GM19395 (cell line): Measurements from ENCODE around the gene TRIM29.

Source experiments
- ATAC-seq: cut with Tn5 transposase; IDR thresholded peaks from one replicate; pipeline ENCODE4 v1.9.1; 2021; ENCODE audit warnings: mild to moderate bottlenecking, moderate library complexity; ENCODE audit not compliant: unreplicated experiment

Gene TRIM29

DNA sequence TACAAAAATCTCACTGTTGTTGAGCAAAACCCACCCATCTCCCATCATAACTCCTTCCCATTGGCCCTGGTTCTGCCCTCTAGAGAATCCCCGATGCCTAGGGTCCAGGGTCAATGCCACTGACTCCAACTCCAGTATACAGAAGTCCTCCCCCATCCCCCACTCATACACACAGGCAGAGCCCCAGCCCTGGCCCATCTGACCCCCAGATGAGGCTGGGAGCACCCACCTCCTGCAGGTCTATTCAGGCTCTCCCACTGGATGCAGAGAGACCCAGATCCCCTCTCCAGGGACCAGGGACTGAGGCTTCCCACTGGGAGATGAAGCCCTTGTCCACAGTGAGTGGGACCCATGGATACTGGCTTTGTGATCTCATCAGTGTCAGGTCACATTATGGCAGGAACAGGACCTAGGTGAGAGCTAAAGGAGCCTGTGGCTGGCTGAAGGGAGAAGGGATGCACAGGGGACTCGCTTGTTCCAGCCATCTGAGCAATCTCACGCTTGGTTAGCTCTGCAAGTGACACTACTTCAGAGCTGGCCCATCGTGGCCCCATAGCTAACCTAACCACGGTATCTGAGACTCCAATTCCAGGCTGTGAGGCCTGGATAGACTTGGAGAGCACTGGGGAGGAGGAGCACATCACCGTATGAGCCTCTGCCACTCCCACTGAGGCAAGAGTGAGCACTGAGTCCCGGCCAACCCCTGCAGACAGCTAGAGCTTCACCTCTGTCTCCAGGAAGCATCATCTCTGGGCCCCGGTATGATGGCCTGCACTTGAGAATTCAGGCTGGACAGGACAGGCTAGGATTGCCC lies 35.7 kb downstream of the TRIM29 start:
- no peak for ATAC-seq

DNA sequence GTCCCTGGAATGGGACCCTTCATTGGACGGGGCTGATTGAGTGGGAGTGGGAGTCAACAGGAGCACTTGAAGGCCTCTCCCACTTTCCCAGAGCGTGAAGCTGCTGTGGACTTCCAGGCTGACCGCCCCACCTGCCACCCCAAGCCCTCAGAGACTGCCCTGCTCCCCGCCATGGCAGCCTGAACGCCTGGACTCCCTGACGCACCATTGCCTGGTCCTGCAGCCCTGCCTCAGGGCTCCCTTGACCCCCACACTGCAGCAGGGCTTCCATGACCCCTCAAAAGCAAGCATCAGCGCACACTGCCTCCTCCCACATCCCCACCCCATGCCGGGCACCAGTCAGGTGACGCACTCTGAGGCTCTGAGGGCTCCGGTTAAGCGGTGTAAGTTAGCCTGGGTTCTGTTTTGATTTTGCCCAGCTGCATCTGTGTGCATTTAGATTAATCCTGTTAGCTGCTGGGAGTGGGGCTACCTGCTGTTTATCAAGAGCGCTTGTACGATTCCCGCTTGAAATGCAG lies 39.4 kb downstream of the TRIM29 start:
- ATAC-seq: no peak

- no peak for ATAC-seq
These were observed 40.1 kb downstream of the TRIM29 start for GRCh38 chr11:120097721-120098385.

GRCh38 chr11:120096369-120097191 lies 41.3 kb downstream of the TRIM29 start:
- ATAC-seq: no peak

DNA sequence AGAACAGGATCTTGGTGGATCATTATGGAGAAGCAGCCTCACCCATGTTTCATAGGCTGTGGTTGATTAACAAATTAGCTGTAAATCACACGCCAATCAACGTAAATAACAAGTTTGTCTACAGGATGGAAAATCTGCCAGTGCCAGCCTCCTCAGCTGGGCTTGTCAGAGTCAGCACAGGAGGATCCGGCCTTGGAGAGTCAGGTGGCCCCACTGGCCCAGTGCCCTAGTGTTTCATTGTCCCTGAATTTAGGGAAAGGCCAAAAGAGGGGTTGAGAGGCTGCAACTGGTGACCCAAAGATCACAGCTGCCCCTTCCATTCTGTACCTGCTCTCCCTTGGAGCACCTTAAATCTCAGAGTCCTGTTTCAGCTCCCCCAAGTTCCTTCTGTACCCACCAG lies 42.4 kb downstream of the TRIM29 start:
- no peak for ATAC-seq

DNA sequence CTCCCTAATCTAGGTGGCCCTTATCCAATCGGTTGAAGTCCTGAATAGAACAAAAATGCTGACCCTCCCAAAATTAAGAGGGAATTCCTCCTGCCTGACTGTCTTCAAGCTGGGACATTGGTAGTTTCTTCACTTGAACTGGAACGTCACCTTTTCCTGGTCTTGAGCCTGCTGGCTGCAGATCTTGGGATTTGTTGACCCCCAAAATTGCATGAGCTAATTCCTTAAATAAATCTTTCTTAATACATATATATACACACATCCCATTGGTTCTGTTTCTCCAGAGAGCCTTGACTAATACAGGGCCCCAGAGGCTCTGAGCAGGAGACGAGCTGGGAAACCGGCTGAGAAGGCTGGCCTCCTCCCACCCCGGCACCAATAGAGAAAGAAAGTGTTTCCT lies 46.2 kb downstream of the TRIM29 start:
- ATAC-seq: no peak

DNA sequence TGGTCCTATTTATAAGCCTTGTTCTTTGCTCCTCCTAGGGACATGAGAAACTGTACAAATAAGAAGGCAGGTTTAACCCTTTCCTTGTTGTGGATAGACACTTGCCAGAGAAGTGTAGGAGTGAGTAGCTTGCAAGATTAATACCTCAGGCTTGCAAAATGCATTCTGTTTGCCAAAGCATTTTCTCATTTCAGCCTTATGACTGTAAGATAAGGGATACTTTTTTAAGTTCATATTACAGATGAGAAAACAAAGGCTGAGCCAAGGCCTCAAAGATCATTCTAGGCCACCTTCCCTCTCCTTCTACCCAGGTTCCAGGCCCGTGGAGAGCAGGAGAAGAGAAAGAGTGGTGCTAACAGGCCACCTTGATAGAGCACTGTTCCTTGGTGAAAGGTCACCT lies 46.8 kb downstream of the TRIM29 start:
- no peak for ATAC-seq

- ATAC-seq: no peak
These were observed 47.5 kb downstream of the TRIM29 start for GRCh38 chr11:120090411-120090810.

DNA sequence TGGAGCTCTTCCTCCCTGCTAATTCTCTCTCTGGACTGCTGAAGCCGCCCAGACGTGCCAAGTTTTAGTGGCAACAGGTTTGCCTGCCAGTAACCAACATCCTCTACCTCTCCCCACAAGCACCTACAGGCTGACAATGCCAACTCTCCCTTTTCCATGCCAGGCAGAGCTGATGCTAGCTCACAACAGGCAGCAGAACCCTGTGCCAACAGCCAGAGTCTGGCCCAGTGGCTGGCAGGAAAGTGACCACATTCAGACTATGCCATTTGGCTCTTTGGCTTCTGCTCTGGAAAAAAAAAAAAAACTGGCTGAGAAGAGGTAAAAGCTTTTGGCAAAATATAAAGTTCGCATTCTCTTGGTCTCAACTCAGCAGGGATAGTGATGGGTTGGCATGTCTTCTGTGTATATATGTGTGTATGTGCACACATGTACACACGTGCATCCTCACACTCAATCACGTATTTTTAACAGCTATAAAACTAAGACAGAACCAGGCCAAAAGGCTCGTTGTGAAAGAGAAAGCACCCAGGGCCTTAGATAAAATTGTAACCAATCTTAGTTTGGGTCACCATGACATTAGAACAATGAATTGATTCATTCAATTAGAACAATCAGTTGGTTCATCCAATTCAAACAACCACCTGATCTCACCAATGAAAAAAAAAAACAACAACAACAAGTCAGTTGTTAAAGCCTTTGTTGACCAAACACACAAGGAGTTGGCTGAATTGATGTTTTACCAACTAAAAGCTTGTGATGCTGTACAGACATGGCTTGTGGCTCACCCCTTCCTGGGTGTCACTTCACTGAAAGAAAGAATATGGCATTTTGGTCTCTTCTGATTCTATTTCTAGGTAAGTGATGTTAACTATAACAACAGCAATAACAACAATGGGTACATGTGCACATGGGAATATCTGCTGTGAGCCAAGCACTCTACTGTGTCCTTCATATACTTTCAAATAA lies 48.6 kb downstream of the TRIM29 start:
- no peak for ATAC-seq

GRCh38 chr11:120088056-120088455 lies 49.9 kb downstream of the TRIM29 start:
- ATAC-seq: no peak

DNA sequence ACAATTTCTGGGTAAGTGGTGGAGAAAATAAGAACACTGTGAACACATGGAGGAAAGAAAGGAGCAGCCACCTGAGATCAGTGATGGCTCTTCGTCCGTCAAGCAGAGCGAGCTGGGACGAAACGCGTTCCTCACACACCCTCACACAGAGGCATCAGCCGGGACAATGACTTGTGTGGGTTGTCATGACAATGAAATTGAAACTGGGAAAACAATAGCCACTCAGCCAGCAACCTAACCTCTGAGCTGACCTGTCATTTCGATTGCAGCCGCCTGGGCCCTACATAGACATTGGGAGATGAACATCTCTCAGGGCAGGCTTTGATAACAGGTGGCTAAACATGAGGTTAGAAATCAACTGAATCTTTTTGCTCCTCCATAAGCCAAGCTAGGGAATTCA lies 51.3 kb downstream of the TRIM29 start:
- no peak for ATAC-seq

GRCh38 chr11:120079750-120080610 lies 57.9 kb downstream of the TRIM29 start:
- ATAC-seq: no peak

DNA sequence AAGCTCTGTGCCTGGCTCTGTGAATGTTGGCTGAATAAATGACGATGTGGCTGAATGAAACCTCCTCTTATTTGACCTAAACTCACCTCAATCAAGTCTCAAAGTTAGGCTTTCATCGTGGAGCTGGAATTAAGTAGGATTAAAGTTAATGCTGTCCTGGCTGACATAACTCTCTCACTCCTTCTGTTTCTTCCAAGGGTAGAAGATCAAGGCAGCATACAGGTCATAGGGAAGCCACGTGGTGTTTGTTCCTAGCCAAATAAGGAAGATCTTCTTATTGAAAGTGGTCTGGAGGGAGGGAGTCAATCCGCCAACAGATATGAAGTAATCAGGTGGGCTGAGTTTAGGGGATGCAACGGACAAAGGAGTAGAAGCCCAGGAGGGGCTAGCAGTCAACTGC lies 59.5 kb downstream of the TRIM29 start:
- no peak for ATAC-seq

GRCh38 chr11:120074076-120074475 lies 63.8 kb downstream of the TRIM29 start:
- no peak for ATAC-seq

DNA sequence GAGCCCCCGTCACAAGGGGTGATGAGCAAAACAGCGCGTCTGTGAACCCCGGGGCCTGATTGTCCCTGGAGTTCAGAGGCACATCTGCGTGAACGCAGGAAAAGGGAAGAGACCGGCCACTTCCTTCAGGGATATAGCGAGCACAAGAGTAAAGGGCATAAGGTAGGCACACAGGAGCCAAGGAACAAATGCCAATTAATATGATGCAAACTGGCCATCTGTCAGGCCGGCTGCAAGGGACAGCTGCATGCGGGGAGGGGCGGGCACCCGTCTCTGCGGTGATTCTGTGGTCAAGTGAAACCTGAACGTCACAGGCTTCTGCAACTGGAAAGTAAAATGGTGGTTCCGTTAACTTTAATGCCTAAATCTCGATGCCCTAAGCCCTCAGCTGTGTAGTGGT lies 64.7 kb downstream of the TRIM29 start:
- no peak for ATAC-seq

DNA sequence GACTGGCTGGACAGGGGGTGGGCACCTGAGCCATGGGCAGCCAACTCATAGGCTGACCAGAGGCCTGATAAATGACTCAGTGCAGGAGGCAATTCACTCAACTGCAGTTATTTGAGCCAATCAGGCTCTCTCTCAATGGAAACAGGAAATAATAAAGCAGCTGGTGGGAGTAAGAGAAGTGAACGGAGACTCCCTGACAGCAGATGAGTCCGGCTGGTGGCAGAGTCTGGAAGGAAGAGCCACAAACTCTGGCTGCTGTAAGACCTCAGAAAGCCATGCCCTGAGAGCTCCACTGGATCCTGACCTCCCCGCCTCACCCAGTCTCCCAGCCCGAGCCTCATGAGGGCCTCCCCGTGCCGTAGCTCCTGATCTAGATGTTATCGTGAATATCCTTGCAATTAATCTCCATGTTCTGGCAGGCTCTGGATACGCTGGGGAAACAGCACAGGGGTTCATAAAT lies 69.8 kb downstream of the TRIM29 start:
- ATAC-seq: no peak

DNA sequence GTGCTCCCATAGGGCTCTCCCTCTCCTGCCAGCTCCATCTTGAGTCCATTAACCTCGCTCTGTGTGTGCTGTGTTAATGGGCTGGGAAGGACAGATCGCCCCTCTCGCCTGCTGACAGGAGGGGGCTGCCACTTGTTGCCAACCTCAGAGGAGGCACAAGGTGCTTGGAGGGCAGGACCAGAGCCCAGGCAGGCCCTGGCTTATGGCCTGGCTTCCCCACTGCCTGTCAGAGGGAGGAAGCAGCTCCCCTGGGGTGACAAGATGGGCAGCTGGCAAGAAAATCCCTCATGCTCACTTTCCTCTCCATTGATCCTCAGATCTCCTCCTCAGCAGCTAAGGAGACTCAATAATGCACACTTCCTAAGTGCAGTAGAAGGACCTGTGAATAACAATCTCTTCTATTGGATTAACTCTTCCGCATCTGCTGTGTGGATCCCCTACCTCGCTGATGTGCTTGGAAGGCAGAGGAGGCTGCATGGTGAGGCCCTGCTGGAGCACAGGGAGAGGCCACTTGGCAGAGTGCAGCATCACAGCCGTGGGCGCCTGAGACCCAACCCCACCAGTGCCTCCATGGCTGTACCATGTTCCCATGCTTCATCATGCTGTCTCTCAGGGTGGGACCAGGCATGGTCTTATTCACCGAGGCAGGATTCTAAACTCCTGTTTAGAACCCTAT lies 70.3 kb downstream of the TRIM29 start:
- ATAC-seq: no peak

DNA sequence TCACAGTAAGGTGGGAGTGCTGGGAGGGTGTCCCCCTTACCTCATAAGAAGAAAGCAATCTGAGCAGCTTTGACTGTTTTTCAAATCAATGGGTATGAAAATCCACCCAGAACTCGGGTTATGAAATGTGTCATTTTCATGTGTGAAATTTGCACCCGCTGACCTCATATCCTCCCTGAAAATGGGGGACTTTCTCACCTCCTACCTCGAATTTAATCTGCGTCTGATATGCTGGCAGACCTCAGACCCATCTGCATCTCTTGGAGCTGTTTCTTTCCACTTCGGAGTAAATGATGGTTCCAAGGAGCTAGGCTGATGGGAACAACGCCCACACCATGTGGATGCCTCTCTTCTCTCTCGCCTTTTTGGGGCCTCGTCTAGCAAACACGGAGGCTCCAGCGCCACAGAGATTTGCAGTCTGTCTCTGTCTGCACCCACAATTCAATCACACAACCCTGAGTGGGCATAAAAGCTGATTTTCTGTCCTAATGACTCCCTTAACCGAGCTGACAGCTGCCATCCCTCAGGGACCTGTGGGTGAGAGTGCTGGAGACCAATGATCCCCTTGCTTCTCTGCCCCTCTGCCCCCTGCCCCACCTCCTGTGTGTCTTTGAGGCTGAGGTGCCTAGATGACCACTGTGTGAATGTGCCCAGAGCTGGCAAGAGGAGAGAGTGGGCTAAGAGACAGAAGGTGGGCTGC lies 71.0 kb downstream of the TRIM29 start:
- no peak for ATAC-seq
